HCT116 (cell line): ENCODE results near the gene PDGFD. TPM values are rescaled to one million over a fixed set of nuclear protein-coding genes. Genes with fewer than 3 reads are reported as not detected.

Experiments used
- ATAC-seq: fragments of 200-7000 bp; cut with Tn5 transposase; 2 replicates; pipeline ENCODE4 v1.9.1; 2020; ENCODE audit warnings: mild to moderate bottlenecking, moderate library complexity
- BruUV-seq: library from RNA; stranded (reverse); fragments of 400-500 nt; replicated peaks from 2 replicates; lab custom pipeline; 2021; lab: Mats Ljungman, UMichigan
- CTCF ChIA-PET: fragments of 300-600 bp; sonication (Branson Sonifier 250); formaldehyde crosslinking; loops from one replicate; lab custom pipeline; 2021; ENCODE audit warnings: antibody characterized with exemption; lab: Charles Lee
- POLR2A ChIA-PET: fragments of 300-600, 350-600 bp; sonication (Branson Sonifier 250); formaldehyde crosslinking; loops from one replicate; lab custom pipeline; 2021; ENCODE audit warnings: antibody characterized with exemption; lab: Charles Lee
- RAD21 ChIA-PET, 2 experiments: fragments of 300-600 bp; sonication (Branson Sonifier 250); formaldehyde crosslinking; loops; one replicate each; lab custom pipeline; 2023; ENCODE audit warnings: low total read pairs in 2 of 2; ENCODE audit not compliant: uncharacterized antibody in 2 of 2, unreplicated experiment in 2 of 2, low non-redundant PET in 1 of 2; lab: Charles Lee
- DNase-seq: peaks from one replicate; pipeline ENCODE4 v3.0.0-alpha.2; 2010; ENCODE audit warnings: low read depth, low spot score
- H2AFZ ChIP-seq: fragments of 200-600 bp; shearing (Covaris generic), sonication (generic); 2 replicates; pipeline ENCODE4 v1.6.1; 2017; ENCODE audit warnings: low read depth, mixed run types, mixed read lengths, antibody characterized with exemption, low read length; ENCODE audit not compliant: poor library complexity, severe bottlenecking
- H3K27ac ChIP-seq: 2 replicates; pipeline ENCODE4 v1.5.1; 2012; ENCODE audit warnings: low read depth, low read length
- H3K27me3 ChIP-seq: fragments of 200-600 bp; sonication (generic); 2 replicates; pipeline ENCODE4 v1.6.1; 2016; ENCODE audit warnings: mixed run types, low read length, mixed read lengths; ENCODE audit not compliant: insufficient read depth
- H3K36me3 ChIP-seq, 2 experiments: fragments of 200-500 bp in 1 of 2; fragments of 200-600 bp in 1 of 2; sonication (Bioruptor generic) in 1 of 2; sonication (generic) in 1 of 2; 2 replicates each; pipeline versions ENCODE4 v1.5.1 to v1.6.1; 2014 to 2016; ENCODE audit warnings: low read length in 2 of 2, inconsistent platforms in 1 of 2, mixed read lengths in 1 of 2, mixed run types in 1 of 2; ENCODE audit not compliant: insufficient read depth in 2 of 2, control insufficient read depth in 1 of 2
- H3K4me1 ChIP-seq, 2 experiments: fragments of 200-600 bp in 1 of 2; sonication (generic) in 1 of 2; 2 replicates each; pipeline versions ENCODE4 v1.5.1 to v1.6.1; 2012 to 2017; ENCODE audit warnings: low read length in 2 of 2, inconsistent platforms in 1 of 2, mild to moderate bottlenecking in 1 of 2, mixed read lengths in 1 of 2, mixed run types in 1 of 2, moderate library complexity in 1 of 2; ENCODE audit not compliant: insufficient read depth in 2 of 2, control insufficient read depth in 1 of 2
- H3K4me2 ChIP-seq: fragments of 200-600 bp; sonication (generic); 2 replicates; pipeline ENCODE4 v1.6.1; 2017; ENCODE audit warnings: mixed run types, low read length, mixed read lengths
- H3K4me3 ChIP-seq, 2 experiments: fragments of 200-600 bp in 1 of 2; sonication (generic) in 1 of 2; replicated peaks in 1 of 2; 2 replicates each; pipeline ENCODE4 v1.5.1; 2011 to 2016; ENCODE audit warnings: low read length in 2 of 2, control low read depth in 1 of 2, low read depth in 1 of 2, mild to moderate bottlenecking in 1 of 2, mixed read lengths in 1 of 2, mixed run types in 1 of 2
- H3K79me2 ChIP-seq: fragments of 200-600 bp; sonication (generic); 2 replicates; pipeline ENCODE4 v1.6.1; 2017; ENCODE audit warnings: mild to moderate bottlenecking, mixed run types, low read length, moderate library complexity, mixed read lengths; ENCODE audit not compliant: insufficient read depth
- H3K9ac ChIP-seq: fragments of 200-600 bp; sonication (generic); 2 replicates; pipeline ENCODE4 v1.6.1; 2016; ENCODE audit warnings: low read length, mixed read lengths
- H3K9me2 ChIP-seq: fragments of 200-600 bp; sonication (generic), shearing (Covaris generic); 2 replicates; pipeline ENCODE4 v1.6.1; 2017; ENCODE audit warnings: mixed run types, mild to moderate bottlenecking, moderate library complexity; ENCODE audit not compliant: insufficient read depth
- H3K9me3 ChIP-seq, 2 experiments: fragments of 200-500 bp in 1 of 2; fragments of 200-600 bp in 1 of 2; sonication (Bioruptor generic) in 1 of 2; sonication (generic) in 1 of 2; 2 replicates each; pipeline ENCODE4 v1.6.1; 2014 to 2017; ENCODE audit warnings: low read length in 2 of 2, mixed read lengths in 2 of 2, inconsistent platforms in 1 of 2, low read depth in 1 of 2, mild to moderate bottlenecking in 1 of 2, mixed run types in 1 of 2, moderate library complexity in 1 of 2; ENCODE audit not compliant: control insufficient read depth in 1 of 2, insufficient read depth in 1 of 2
- H4K20me1 ChIP-seq: fragments of 200-600 bp; sonication (generic), shearing (Covaris generic); 2 replicates; pipeline ENCODE4 v1.6.1; 2017; ENCODE audit warnings: mixed run types, mild to moderate bottlenecking, moderate library complexity; ENCODE audit not compliant: insufficient read depth
- CEBPB ChIP-seq: IDR thresholded peaks from 2 replicates; pipeline ENCODE4 v1.6.1; 2012; ENCODE audit warnings: low read depth
- EGR1 ChIP-seq: IDR thresholded peaks from 2 replicates; pipeline ENCODE4 v1.6.1; 2012; ENCODE audit warnings: low read depth
- EZH2 ChIP-seq: fragments of 200-600 bp; sonication (generic); IDR thresholded peaks from 2 replicates; pipeline ENCODE4 v1.6.1; 2017; ENCODE audit warnings: antibody characterized with exemption, mixed run types
- EZH2phosphoT487 ChIP-seq: fragments of 200-600 bp; IDR thresholded peaks from 2 replicates; pipeline ENCODE4 v1.6.1; 2018; ENCODE audit warnings: antibody characterized with exemption, borderline replicate concordance
- FOSL1 ChIP-seq: IDR thresholded peaks from 2 replicates; pipeline ENCODE4 v1.6.1; 2012; ENCODE audit warnings: low read depth
- JUND ChIP-seq: IDR thresholded peaks from 2 replicates; pipeline ENCODE4 v1.6.1; 2012
- POLR2A ChIP-seq: IDR thresholded peaks from 2 replicates; pipeline ENCODE4 v1.7.0; 2011; ENCODE audit warnings: borderline replicate concordance; ENCODE audit not compliant: insufficient read depth, insufficient read length; ENCODE audit errors: extremely low read depth
- POLR2AphosphoS5 ChIP-seq: IDR thresholded peaks from 2 replicates; pipeline ENCODE4 v1.6.1; 2011; ENCODE audit warnings: mild to moderate bottlenecking, low read depth, low read length, moderate library complexity
- SP1 ChIP-seq: IDR thresholded peaks from 2 replicates; pipeline ENCODE4 v1.6.1; 2012; ENCODE audit warnings: low read depth
- SRF ChIP-seq: IDR thresholded peaks from 2 replicates; pipeline ENCODE4 v1.6.1; 2012; ENCODE audit warnings: low read depth
- TCF7L2 ChIP-seq: IDR thresholded peaks from 2 replicates; pipeline ENCODE4 v1.7.0; 2011; ENCODE audit warnings: borderline replicate concordance, inconsistent platforms; ENCODE audit not compliant: insufficient read depth, insufficient read length; ENCODE audit errors: extremely low read depth
- ZNF274 ChIP-seq: fragments of 200-500 bp; sonication (Bioruptor generic); IDR thresholded peaks from 2 replicates; pipeline ENCODE4 v1.6.1; 2014; ENCODE audit warnings: mild to moderate bottlenecking, low read depth, low read length, inconsistent platforms
- intact Hi-C: fragments of 100-400 bp; cut with micrococcal nuclease; formaldehyde crosslinking; loops from 2 replicates; pipeline ENCODE4 v1.10.0; 2022
- total RNA-seq: library from RNA; stranded (reverse); gene quantifications from one replicate; pipeline ENCODE4 v1.2.1, GENCODE V29; 2021; ENCODE audit not compliant: unreplicated experiment
- TF ChIP-seq, protein P1 (sequence below): IDR thresholded peaks from 2 replicates; pipeline ENCODE4 v1.6.1; 2012
- TF ChIP-seq, protein P2 (sequence below): IDR thresholded peaks from 2 replicates; pipeline ENCODE4 v1.6.1; 2012
- TF ChIP-seq, protein P3 (sequence below): IDR thresholded peaks from 2 replicates; pipeline ENCODE4 v1.6.1; 2011; ENCODE audit warnings: mild to moderate bottlenecking, low read length, moderate library complexity; ENCODE audit not compliant: insufficient replicate concordance; ENCODE audit errors: extremely low read depth
- TF ChIP-seq, protein P4 (sequence below): IDR thresholded peaks from 2 replicates; pipeline ENCODE4 v1.6.1; 2012; ENCODE audit warnings: low read depth

Gene PDGFD
- total RNA-seq, 1 experiment from 2014 or later: 0.34 TPM

DNA sequence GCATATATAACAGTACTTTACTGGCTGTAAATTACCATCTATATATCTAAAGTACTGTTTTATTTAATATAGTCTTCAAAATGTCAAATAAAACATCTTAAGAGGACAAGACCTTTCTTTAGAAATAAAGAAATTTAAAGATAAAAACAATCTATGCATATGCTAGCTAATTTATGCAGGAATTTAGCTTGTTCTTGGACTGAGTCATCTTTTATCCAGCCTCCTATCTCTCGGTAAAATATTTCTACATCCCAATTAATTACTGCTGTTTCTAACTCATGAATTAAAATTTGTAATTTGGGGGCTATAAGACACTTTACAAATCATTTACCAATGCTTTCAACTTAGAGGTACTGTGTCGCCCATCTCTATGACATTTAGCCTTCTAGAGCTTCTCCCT lies 200.3 kb downstream of the PDGFD start:
- no TSS peak for BruUV-seq
- Histone ChIP-seq H3K9ac (no peak overlapping the region), H3K79me2 (no peaks in the 10 kb centered on the region)
- POLR2A ChIA-PET: no interaction called here
- TF ChIP-seq, protein P1, sequence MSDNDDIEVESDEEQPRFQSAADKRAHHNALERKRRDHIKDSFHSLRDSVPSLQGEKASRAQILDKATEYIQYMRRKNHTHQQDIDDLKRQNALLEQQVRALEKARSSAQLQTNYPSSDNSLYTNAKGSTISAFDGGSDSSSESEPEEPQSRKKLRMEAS: no peak
- TF ChIP-seq, all 23 proteins: peak for 0
- ChIA-PET CTCF (interaction anchor here (1.5 kb wide), 1 partner anchor 11 kb away, joined by 4 read pairs; no protein-coding TSS in a partner anchor), RAD21 (no interaction called here)
- intact Hi-C loops: no loop called here
- no peaks in the 10 kb centered on the region for H3K9me3 ChIP-seq
- H3K36me3 ChIP-seq: no peaks in the 10 kb centered on the region
- H3K4me2 ChIP-seq: no peak overlapping the region
- no peak overlapping the region for H3K4me3 ChIP-seq
- H3K4me1 ChIP-seq: no peaks in the 10 kb centered on the region
- no peaks in the 10 kb centered on the region for H4K20me1 ChIP-seq
- no peak overlapping the region for H3K27ac ChIP-seq
- ATAC-seq (no peak), DNase-seq (no peak)
- H2AFZ ChIP-seq: no peak overlapping the region
- H3K9me2 ChIP-seq: no peaks in the 10 kb centered on the region
- H3K27me3 ChIP-seq: no peaks in the 10 kb centered on the region

DNA sequence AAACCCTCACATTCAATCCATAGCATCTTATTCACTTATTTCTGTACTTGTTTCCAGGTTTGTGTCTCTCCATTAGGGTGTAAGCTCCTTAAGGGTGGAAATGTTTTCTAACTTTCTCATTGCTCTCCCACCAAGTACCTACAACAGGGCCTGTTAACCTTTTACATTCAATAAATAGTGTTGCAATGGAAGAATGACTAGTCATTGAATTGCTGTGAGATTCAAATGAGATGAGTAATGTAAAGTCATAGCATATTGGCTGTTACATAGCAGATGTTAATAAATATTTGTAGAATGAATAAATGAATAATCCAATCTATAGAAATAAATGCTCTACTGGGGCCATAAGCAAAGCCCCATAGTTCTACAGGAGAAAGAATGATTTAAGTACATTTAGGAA lies 202.9 kb downstream of the PDGFD start:
- TF ChIP-seq, protein P2, sequence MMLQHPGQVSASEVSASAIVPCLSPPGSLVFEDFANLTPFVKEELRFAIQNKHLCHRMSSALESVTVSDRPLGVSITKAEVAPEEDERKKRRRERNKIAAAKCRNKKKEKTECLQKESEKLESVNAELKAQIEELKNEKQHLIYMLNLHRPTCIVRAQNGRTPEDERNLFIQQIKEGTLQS: no peak
- TF ChIP-seq, protein P3, sequence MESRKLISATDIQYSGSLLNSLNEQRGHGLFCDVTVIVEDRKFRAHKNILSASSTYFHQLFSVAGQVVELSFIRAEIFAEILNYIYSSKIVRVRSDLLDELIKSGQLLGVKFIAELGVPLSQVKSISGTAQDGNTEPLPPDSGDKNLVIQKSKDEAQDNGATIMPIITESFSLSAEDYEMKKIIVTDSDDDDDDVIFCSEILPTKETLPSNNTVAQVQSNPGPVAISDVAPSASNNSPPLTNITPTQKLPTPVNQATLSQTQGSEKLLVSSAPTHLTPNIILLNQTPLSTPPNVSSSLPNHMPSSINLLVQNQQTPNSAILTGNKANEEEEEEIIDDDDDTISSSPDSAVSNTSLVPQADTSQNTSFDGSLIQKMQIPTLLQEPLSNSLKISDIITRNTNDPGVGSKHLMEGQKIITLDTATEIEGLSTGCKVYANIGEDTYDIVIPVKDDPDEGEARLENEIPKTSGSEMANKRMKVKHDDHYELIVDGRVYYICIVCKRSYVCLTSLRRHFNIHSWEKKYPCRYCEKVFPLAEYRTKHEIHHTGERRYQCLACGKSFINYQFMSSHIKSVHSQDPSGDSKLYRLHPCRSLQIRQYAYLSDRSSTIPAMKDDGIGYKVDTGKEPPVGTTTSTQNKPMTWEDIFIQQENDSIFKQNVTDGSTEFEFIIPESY: no peak
- TF ChIP-seq, protein P4, sequence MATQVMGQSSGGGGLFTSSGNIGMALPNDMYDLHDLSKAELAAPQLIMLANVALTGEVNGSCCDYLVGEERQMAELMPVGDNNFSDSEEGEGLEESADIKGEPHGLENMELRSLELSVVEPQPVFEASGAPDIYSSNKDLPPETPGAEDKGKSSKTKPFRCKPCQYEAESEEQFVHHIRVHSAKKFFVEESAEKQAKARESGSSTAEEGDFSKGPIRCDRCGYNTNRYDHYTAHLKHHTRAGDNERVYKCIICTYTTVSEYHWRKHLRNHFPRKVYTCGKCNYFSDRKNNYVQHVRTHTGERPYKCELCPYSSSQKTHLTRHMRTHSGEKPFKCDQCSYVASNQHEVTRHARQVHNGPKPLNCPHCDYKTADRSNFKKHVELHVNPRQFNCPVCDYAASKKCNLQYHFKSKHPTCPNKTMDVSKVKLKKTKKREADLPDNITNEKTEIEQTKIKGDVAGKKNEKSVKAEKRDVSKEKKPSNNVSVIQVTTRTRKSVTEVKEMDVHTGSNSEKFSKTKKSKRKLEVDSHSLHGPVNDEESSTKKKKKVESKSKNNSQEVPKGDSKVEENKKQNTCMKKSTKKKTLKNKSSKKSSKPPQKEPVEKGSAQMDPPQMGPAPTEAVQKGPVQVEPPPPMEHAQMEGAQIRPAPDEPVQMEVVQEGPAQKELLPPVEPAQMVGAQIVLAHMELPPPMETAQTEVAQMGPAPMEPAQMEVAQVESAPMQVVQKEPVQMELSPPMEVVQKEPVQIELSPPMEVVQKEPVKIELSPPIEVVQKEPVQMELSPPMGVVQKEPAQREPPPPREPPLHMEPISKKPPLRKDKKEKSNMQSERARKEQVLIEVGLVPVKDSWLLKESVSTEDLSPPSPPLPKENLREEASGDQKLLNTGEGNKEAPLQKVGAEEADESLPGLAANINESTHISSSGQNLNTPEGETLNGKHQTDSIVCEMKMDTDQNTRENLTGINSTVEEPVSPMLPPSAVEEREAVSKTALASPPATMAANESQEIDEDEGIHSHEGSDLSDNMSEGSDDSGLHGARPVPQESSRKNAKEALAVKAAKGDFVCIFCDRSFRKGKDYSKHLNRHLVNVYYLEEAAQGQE: no peak
- TF ChIP-seq POLR2A (no peak), JUND (no peak), TCF7L2 (no peak), ZNF274 (no peak), CEBPB (no peak), SP1 (no peak), POLR2AphosphoS5 (no peak), SRF (no peak), EGR1 (no peak), EZH2phosphoT487 (no peak), EZH2 (no peak), FOSL1 (no peak)
- Histone ChIP-seq H3K36me3 (no peaks in the 10 kb centered on the region), H3K9ac (no peak overlapping the region), H4K20me1 (no peaks in the 10 kb centered on the region), H3K9me2 (no peaks in the 10 kb centered on the region), H3K4me3 (no peak overlapping the region), H3K27me3 (no peaks in the 10 kb centered on the region), H3K4me1 (no peaks in the 10 kb centered on the region), H3K27ac (no peak overlapping the region), H3K79me2 (no peaks in the 10 kb centered on the region), H3K4me2 (no peak overlapping the region), H3K9me3 (no peaks in the 10 kb centered on the region), H2AFZ (no peak overlapping the region)
- RAD21 ChIA-PET: no interaction called here
- ATAC-seq: no peak
- intact Hi-C loops: no loop called here
- no peak for DNase-seq
- POLR2A ChIA-PET: no interaction called here
- BruUV-seq: no TSS peak
- CTCF ChIA-PET: no interaction called here
